ENCODE measurements around the gene PDIA2. TPM values are rescaled to one million over a fixed set of nuclear protein-coding genes. Genes with fewer than 3 reads are reported as not detected.
A peak's percentile ranks its signal among the peaks of the same experiment; 100 is the strongest.

Gene PDIA2
- under 1 TPM in 1 of 2 experiments, not detected in 1; 0.31 TPM for total RNA-seq

DNA sequence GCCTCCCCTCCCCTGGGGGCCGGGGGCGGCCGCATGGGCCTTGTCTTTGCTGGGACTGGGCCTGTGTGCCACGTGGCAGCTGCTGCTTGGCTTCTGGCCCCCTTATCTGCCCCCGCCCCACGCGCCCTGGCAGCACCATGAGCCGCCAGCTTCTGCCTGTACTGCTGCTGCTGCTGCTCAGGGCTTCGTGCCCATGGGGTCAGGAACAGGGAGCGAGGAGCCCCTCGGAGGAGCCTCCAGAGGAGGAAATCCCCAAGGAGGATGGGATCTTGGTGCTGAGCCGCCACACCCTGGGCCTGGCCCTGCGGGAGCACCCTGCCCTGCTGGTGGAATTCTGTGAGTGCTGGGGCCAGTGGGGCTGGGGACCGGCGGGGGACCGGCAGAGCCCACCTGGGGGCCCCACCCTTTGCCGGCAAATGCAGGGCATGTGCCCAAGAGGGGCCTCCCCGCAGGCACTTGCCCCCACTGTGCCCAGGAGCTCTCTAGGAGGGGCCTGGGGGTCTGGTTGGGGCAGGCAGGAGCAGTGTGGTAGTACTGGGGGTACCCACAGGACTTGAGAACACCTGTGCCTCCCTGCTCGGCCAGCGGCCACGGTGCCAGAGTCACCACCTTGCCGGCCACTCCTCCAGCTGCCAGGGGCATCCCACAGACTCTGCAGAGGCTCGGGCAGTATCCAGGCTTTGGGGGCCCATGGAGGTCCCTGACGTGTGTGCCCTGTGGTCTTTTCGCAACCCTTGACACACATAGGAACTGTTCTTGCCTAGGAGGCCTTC is at the start of gene PDIA2:
TSS of gene PDIA2 (plus strand) at position 132 of the 773 bp plus-strand sequence. CDS start at position 138, 6 bp downstream.
- H3K4me3 Mint-ChIP-seq = no peak within 1 kb of the TSS

DNA sequence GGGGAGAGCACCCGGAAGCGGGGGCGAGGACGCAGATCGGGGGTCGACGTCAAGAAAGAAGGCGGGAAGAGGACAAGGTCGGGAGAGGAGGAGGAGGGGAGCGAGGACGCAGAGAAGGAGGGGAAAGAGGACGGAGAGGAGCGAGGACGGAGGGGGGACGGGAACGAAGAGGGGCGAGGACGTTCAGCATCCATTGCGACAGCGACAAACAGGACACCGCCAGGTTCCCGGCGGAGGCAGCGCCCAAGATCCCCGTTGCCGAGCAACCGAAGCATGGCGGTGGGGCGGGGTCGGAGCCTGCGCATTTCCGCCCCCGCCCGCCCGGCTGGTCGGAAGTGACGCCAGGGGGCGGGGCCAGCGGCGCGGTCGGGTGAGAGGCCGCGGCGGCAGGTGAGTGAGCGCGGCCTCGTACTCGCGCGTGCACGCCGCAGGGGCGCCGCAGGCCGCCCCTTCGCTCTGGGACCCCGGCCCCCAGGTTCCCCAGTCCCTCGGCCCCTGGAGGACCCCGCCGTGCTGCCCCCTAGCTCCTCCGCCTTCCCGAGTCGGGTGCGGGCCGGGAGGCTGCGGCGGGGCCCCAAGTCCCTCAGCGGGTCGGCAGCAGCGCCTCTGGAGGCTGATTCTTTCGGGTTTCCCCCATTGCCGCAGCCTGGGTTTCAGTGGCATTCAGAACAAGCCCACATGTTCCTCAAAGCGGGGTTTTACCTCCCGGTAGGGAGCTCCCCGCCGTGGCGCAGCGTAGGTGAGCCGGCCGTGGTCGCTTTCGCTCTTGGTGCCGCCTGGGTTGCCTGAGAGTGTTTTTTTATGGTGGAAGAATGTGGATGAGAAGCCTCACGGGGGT is 48.3 kb upstream of the PDIA2 start, which contains the start of gene FAM234A:
TSS of gene FAM234A (plus strand) at position 354 of the 838 bp plus-strand sequence. CDS start 19,593 bp downstream, outside the sequence.
- peaks cover 2% of the 10 kb centered on the region for H3K27me3 Mint-ChIP-seq
- H3K4me1 Mint-ChIP-seq = peaks cover 14% of the 10 kb centered on the region
- no peaks in the 10 kb centered on the region for H3K9me3 Mint-ChIP-seq
- POLR2A ChIA-PET = interaction anchor here (0.6 to 1.8 kb wide), 6 partner anchors 19 to 150 kb away, joined by 3 to 12 read pairs (median 4); partner anchors contain the start of gene AXIN1
- peak; percentile 99 for DNase-seq
- H3K27ac Mint-ChIP-seq = peak within 1 kb of the TSS; percentile 98
- ATAC-seq (ENCODE audit: low read depth) = peak; percentile 84
- peaks cover 1% of the 10 kb centered on the region for H3K36me3 Mint-ChIP-seq
- H3K4me3 Mint-ChIP-seq = peak within 1 kb of the TSS; percentile 96

More for the DNA sequence above, at the start of gene PDIA2:
- Mint-ChIP-seq H3K36me3 (peaks cover 1% of the 10 kb centered on the region), H3K27ac (no peak within 1 kb of the TSS), H3K27me3 (peaks cover 12% of the 10 kb centered on the region), H3K4me1 (peaks cover 3% of the 10 kb centered on the region), H3K9me3 (no peaks in the 10 kb centered on the region)
- no peak for ATAC-seq (ENCODE audit: low read depth)
- POLR2A ChIA-PET = no interaction called here
- no peak for DNase-seq

- no peak overlapping the region for H3K4me3 Mint-ChIP-seq
Observed at GRCh38 chr16:239948-240277, 43.1 kb upstream of the PDIA2 start.

DNA sequence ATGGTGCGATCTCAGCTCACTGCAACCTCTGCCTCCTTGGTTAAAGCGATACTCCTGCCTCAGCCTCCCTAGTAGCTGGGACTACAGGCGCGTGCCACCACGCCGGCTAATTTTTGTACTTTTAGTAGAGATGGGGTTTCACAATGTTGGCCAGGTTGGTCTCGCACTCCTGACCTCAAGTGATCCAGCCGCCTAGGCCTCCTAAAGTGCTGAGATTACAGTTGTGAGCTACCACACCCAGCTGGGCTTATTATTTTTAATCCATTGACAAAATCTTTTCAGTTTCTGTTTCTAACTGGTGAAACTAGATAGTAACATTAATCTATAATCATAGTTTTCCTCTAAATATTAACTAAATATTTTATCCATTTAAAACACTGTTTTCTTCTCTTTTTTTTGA is 42.4 kb upstream of the PDIA2 start:
- H3K27ac Mint-ChIP-seq = no peak overlapping the region
- DNase-seq = no peak
- POLR2A ChIA-PET = interaction anchor here (0.6 kb wide), 1 partner anchor 20 kb away, joined by 5 read pairs; no protein-coding TSS in a partner anchor
- H3K4me3 Mint-ChIP-seq = no peak overlapping the region
- ATAC-seq (ENCODE audit: low read depth) = no peak
- peaks cover 4% of the 10 kb centered on the region for H3K4me1 Mint-ChIP-seq
- peaks cover 1% of the 10 kb centered on the region for H3K36me3 Mint-ChIP-seq
- peaks cover 2% of the 10 kb centered on the region for H3K27me3 Mint-ChIP-seq
- no peaks in the 10 kb centered on the region for H3K9me3 Mint-ChIP-seq

More at GRCh38 chr16:239948-240277, 43.1 kb upstream of the PDIA2 start:
- DNase-seq (no peak), ATAC-seq (ENCODE audit: low read depth) (no peak)
- Mint-ChIP-seq H3K9me3 (no peaks in the 10 kb centered on the region), H3K27ac (no peak overlapping the region), H3K27me3 (peaks cover 2% of the 10 kb centered on the region), H3K4me1 (peaks cover 10% of the 10 kb centered on the region), H3K36me3 (peaks cover 1% of the 10 kb centered on the region)
- POLR2A ChIA-PET = interaction anchor here (0.6 kb wide), 1 partner anchor 19 kb away, joined by 5 read pairs; no protein-coding TSS in a partner anchor

- Mint-ChIP-seq H3K27me3 (peaks cover 2% of the 10 kb centered on the region), H3K4me1 (peaks cover 3% of the 10 kb centered on the region), H3K36me3 (no peaks in the 10 kb centered on the region), H3K27ac (no peak overlapping the region), H3K4me3 (no peak overlapping the region), H3K9me3 (no peaks in the 10 kb centered on the region)
- no peak for DNase-seq
- POLR2A ChIA-PET = interaction anchor here (0.5 to 1.8 kb wide), 2 partner anchors 13 to 42 kb away, joined by 5 to 10 read pairs; partner anchors contain the start of gene LUC7L
- ATAC-seq (ENCODE audit: low read depth) = no peak
Observed at GRCh38 chr16:242281-242680, 40.7 kb upstream of the PDIA2 start.

- DNase-seq = no peak
- H3K27ac Mint-ChIP-seq = no peak overlapping the region
- POLR2A ChIA-PET = interaction anchor here (1.8 kb wide), 1 partner anchor 15 kb away, joined by 10 read pairs; the partner anchor contains the start of gene LUC7L
- no peaks in the 10 kb centered on the region for H3K36me3 Mint-ChIP-seq
- H3K4me3 Mint-ChIP-seq = no peak overlapping the region
- peaks cover 3% of the 10 kb centered on the region for H3K4me1 Mint-ChIP-seq
- no peaks in the 10 kb centered on the region for H3K27me3 Mint-ChIP-seq
- H3K9me3 Mint-ChIP-seq = no peaks in the 10 kb centered on the region
- no peak for ATAC-seq (ENCODE audit: low read depth)
Observed at GRCh38 chr16:243348-243747, 39.6 kb upstream of the PDIA2 start.

GRCh38 chr16:245105-245504 is 37.9 kb upstream of the PDIA2 start:
- Mint-ChIP-seq H3K27ac (no peak overlapping the region), H3K4me3 (no peak overlapping the region), H3K27me3 (no peaks in the 10 kb centered on the region), H3K9me3 (no peaks in the 10 kb centered on the region), H3K36me3 (no peaks in the 10 kb centered on the region), H3K4me1 (no peaks in the 10 kb centered on the region)
- POLR2A ChIA-PET = no interaction called here
- ATAC-seq (ENCODE audit: low read depth) (no peak), DNase-seq (no peak)

DNA sequence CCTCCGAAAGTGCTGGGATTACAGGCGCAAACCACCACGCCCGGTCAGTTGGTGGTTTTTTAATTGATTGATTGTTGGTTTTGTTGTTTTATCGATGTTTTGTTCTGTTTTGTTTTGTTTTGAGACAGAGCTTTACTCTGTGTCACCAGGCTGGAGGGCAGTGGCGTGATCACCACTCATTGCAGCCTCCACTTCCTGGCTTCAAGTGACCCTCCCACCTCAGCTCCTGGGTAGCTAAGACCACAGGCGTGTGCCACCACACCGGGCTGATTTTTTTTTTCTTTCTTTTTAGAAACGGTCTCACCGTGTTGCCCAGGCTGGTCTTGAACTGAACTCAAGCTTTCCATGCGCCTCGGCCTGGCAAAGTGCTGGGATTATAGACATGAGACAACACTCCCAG is 35.9 kb upstream of the PDIA2 start:
- no peaks in the 10 kb centered on the region for H3K9me3 Mint-ChIP-seq
- ATAC-seq (ENCODE audit: low read depth) = no peak
- H3K4me3 Mint-ChIP-seq = no peak overlapping the region
- H3K27me3 Mint-ChIP-seq = no peaks in the 10 kb centered on the region
- H3K4me1 Mint-ChIP-seq = peaks cover 5% of the 10 kb centered on the region
- POLR2A ChIA-PET = no interaction called here
- no peak for DNase-seq
- no peak overlapping the region for H3K27ac Mint-ChIP-seq
- H3K36me3 Mint-ChIP-seq = no peaks in the 10 kb centered on the region

GRCh38 chr16:249431-249830 is 33.5 kb upstream of the PDIA2 start:
- Mint-ChIP-seq H3K27me3 (no peaks in the 10 kb centered on the region), H3K27ac (no peak overlapping the region), H3K4me1 (peaks cover 22% of the 10 kb centered on the region), H3K36me3 (no peaks in the 10 kb centered on the region), H3K4me3 (no peak overlapping the region), H3K9me3 (no peaks in the 10 kb centered on the region)
- ATAC-seq (ENCODE audit: low read depth) = no peak
- no peak for DNase-seq
- POLR2A ChIA-PET = no interaction called here

- DNase-seq (no peak), ATAC-seq (ENCODE audit: low read depth) (peak; percentile 73)
- peak overlapping the region; percentile 89 for H3K27ac Mint-ChIP-seq
- peaks cover 3% of the 10 kb centered on the region for H3K36me3 Mint-ChIP-seq
- peaks cover 26% of the 10 kb centered on the region for H3K4me1 Mint-ChIP-seq
- no peaks in the 10 kb centered on the region for H3K27me3 Mint-ChIP-seq
- POLR2A ChIA-PET = interaction anchor here (2.2 kb wide), 1 partner anchor 17 kb away, joined by 12 read pairs; the partner anchor contains the start of gene FAM234A
- peak overlapping the region; percentile 87 for H3K4me3 Mint-ChIP-seq
- H3K9me3 Mint-ChIP-seq = no peaks in the 10 kb centered on the region
Observed at GRCh38 chr16:252366-253337, 30.3 kb upstream of the PDIA2 start.

GRCh38 chr16:253833-254232 is 29.1 kb upstream of the PDIA2 start:
- no peak overlapping the region for H3K27ac Mint-ChIP-seq
- H3K27me3 Mint-ChIP-seq = no peaks in the 10 kb centered on the region
- DNase-seq (no peak), ATAC-seq (ENCODE audit: low read depth) (peak; percentile 71)
- peaks cover 26% of the 10 kb centered on the region for H3K4me1 Mint-ChIP-seq
- H3K4me3 Mint-ChIP-seq = peak overlapping the region; percentile 56
- H3K9me3 Mint-ChIP-seq = no peaks in the 10 kb centered on the region
- H3K36me3 Mint-ChIP-seq = peaks cover 3% of the 10 kb centered on the region
- POLR2A ChIA-PET = interaction anchor here (0.6 to 2.2 kb wide), 3 partner anchors 19 to 98 kb away, joined by 4 to 12 read pairs (median 6); partner anchors contain the start of gene FAM234A

GRCh38 chr16:254461-254860 is 28.5 kb upstream of the PDIA2 start:
- no peak overlapping the region for H3K4me3 Mint-ChIP-seq
- DNase-seq (no peak), ATAC-seq (ENCODE audit: low read depth) (no peak)
- H3K36me3 Mint-ChIP-seq = peaks cover 3% of the 10 kb centered on the region
- POLR2A ChIA-PET = interaction anchor here (0.6 to 2.2 kb wide), 3 partner anchors 19 to 98 kb away, joined by 4 to 12 read pairs (median 6); partner anchors contain the start of gene FAM234A
- peak overlapping the region; percentile 13 for H3K27ac Mint-ChIP-seq
- no peaks in the 10 kb centered on the region for H3K27me3 Mint-ChIP-seq
- no peaks in the 10 kb centered on the region for H3K9me3 Mint-ChIP-seq
- H3K4me1 Mint-ChIP-seq = peaks cover 26% of the 10 kb centered on the region

All from activated naive CD8-positive, alpha-beta T cell treated with anti-CD3 and anti-CD28 coated beads, Interleukin-2, amount 10 ng/mL, durations not matched to agents 7 days and 5 days (primary cell).